ENCODE results near the gene B4GALT2. TPM values are rescaled to one million over a fixed set of nuclear protein-coding genes. Genes with fewer than 3 reads are reported as not detected.

Gene B4GALT2
- total RNA-seq, 4 donors from 2014 or later: 45.3 to 94.5 (median 77.5) TPM

GRCh38 chr1:43932786-43933385, 46.1 kb upstream of the B4GALT2 start:
- Histone ChIP-seq H3K27me3 (peaks cover 0 to 18% (median 0%) of the 10 kb centered on the region in 4 donors), H3K27ac (replicated peaks in 1 of 4) (peak overlapping the region in 1 of 4 donors; percentile 43), H3K36me3 (peaks cover 0 to 12% (median 7%) of the 10 kb centered on the region in 4 donors), H3K4me1 (peaks cover 17 to 44% (median 42%) of the 10 kb centered on the region in 4 donors), H3K9me3 (no peaks in the 10 kb centered on the region), H3K4me3 (peak overlapping the region; percentile 47 to 55 (median 53))
- 49% methylated on average over 4 of the region's 8 CpGs for WGBS
- no peak for TF ChIP-seq EP300 (IDR thresholded peaks at IDR 0.05)
- no peak for TF ChIP-seq POLR2A (IDR thresholded peaks at IDR 0.05; ENCODE audit: low read depth)
- TF ChIP-seq CTCF (IDR thresholded peaks at IDR 0.05): no peak
- intact Hi-C loops (cut with DNase I): loop anchor here (10.0 kb wide), 1 partner anchor 398 kb away; the partner anchor contains the start of gene PTPRF
- no peak for DNase-seq (ENCODE audit: extremely low spot score)

DNA sequence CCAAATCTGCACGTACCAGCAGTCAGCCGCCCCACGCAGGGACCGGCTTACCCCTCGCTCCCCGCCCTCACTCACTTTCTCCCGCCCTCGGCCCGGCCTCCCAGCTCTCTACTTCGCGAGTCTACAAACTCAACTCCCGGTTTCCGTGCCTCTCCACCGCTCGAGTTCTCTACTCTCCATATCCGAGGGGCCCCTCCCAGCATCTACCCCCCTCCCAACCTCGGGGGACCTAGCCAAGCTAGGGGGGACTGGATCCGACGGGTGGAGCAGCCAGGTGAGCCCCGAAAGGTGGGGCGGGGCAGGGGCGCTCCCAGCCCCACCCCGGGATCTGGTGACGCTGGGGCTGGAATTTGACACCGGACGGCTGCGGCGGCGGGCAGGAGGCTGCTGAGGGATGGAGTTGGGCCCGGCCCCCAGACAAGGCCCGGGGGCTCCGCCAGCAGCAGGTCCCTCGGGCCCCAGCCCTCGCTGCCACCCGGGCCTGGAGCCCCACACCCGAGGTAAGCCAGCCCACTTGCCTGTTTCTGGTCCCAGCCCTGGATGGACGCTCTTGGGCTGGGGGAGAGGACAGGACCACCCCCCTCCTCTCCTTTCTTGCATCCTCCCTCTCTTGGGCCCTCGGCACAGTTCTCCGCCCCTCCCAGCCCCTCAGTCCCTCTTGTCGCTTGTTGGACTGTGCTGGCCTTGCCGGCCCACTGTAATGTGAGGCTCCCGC, 45.5 kb upstream of the B4GALT2 start, which contains the start of gene ARTN:
Gene ARTN (plus strand): TSS at position 416 of the 715 bp plus-strand sequence. CDS start 1,856 bp downstream, outside the sequence.
- Histone ChIP-seq H3K9me3 (no peaks in the 10 kb centered on the region), H3K36me3 (peaks cover 0 to 12% (median 7%) of the 10 kb centered on the region in 4 donors), H3K27me3 (peaks cover 0 to 18% (median 0%) of the 10 kb centered on the region in 4 donors), H3K27ac (replicated peaks in 1 of 4) (peak within 1 kb of the TSS; percentile 4 to 49 (median 32)), H3K4me3 (peak within 1 kb of the TSS; percentile 47 to 55 (median 53)), H3K4me1 (peaks cover 17 to 44% (median 42%) of the 10 kb centered on the region in 4 donors)
- WGBS: 15% methylated on average over 35 of the region's 42 CpGs
- TF ChIP-seq EP300 (IDR thresholded peaks at IDR 0.05) (no peak), CTCF (IDR thresholded peaks at IDR 0.05) (no peak), POLR2A (IDR thresholded peaks at IDR 0.05; ENCODE audit: low read depth) (no peak), POLR2AphosphoS5 (IDR thresholded peaks at IDR 0.05) (no peak)
- no peak for DNase-seq (ENCODE audit: extremely low spot score)
- intact Hi-C loops (cut with DNase I): loop anchor here (10.0 kb wide), 1 partner anchor 399 kb away; the partner anchor contains the start of gene PTPRF

DNA sequence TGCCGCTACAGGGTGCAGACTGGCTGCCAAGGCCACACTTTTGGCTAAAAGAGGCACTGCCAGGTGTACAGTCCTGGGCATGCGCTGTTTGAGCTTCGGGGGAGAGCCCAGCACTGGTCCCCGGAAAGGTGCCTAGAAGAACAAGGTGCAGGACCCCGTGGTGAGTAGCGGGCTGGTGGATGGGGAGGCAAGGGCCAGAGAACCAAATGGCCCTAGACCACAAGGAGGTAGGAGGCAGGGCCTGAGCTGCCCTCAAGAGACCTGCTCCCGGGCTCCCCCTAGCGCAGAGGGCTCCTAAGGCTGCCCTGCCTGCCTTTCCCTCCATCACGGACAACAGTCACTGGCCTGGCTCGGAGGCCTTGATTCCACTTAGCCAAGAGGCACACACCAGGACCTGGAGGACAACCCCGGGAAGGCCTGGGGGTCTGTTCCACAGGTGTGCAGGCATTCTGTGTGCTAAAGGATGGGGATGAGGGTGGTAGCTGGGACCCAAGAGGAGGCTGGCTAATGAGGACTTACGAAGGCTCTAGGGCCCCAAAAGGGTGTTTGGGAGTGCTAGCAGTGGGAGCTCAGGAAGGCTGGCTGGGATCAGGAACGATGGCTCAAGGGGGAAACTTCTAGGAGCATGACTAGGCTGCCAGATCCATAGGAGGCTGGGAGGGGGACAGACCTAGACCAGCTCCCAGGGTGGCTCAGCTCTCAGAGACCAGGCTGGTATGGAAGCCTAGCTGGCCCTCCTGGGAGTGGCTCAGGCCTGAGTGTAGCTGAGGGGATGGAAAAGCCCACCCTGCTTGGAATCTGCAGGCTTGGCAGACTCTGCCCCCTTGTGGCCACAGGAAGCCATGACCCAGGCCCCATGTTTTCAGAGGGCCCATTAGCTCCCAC, 44.7 kb upstream of the B4GALT2 start:
- H3K4me1 ChIP-seq: peaks cover 20 to 44% (median 42%) of the 10 kb centered on the region in 4 donors
- no peaks in the 10 kb centered on the region for H3K9me3 ChIP-seq
- TF ChIP-seq CTCF (IDR thresholded peaks at IDR 0.05) (peak; percentile 89 to 92 (median 90)), EP300 (IDR thresholded peaks at IDR 0.05) (no peak)
- intact Hi-C loops (cut with DNase I): loop anchor here (10.0 kb wide), 1 partner anchor 400 kb away; the partner anchor contains the start of gene PTPRF
- H3K27ac ChIP-seq (replicated peaks in 1 of 4): peak overlapping the region; percentile 4 to 49 (median 32)
- peak overlapping the region; percentile 47 to 55 (median 53) for H3K4me3 ChIP-seq
- peaks cover 0 to 18% (median 0%) of the 10 kb centered on the region in 4 donors for H3K27me3 ChIP-seq
- peaks cover 0 to 12% (median 7%) of the 10 kb centered on the region in 4 donors for H3K36me3 ChIP-seq
- WGBS: 41% methylated on average over 11 of the region's 13 CpGs
- DNase-seq (ENCODE audit: extremely low spot score): no peak

- Histone ChIP-seq H3K27ac (replicated peaks in 1 of 4) (peak overlapping the region in 2 of 4 donors; percentile 43 to 49), H3K27me3 (peaks cover 0 to 18% (median 0%) of the 10 kb centered on the region in 4 donors), H3K4me3 (no peak overlapping the region), H3K4me1 (peaks cover 20 to 44% (median 42%) of the 10 kb centered on the region in 4 donors), H3K36me3 (peaks cover 0 to 11% (median 6%) of the 10 kb centered on the region in 4 donors), H3K9me3 (no peaks in the 10 kb centered on the region)
- 47% methylated on average over 5 of the region's 5 CpGs for WGBS
- intact Hi-C loops (cut with DNase I): loop anchor here (1.0 to 10.0 kb wide), 2 partner anchors 171 to 400 kb away; partner anchors contain the start of gene PTPRF
- no peak for DNase-seq (ENCODE audit: extremely low spot score)
- no peak for TF ChIP-seq POLR2A (IDR thresholded peaks at IDR 0.05; ENCODE audit: low read depth)
- TF ChIP-seq POLR2AphosphoS5 (IDR thresholded peaks at IDR 0.05): no peak
- TF ChIP-seq CTCF (IDR thresholded peaks at IDR 0.05): no peak
- no peak for TF ChIP-seq EP300 (IDR thresholded peaks at IDR 0.05)
Measured at GRCh38 chr1:43934986-43935324, 44.1 kb upstream of the B4GALT2 start.
